ENCODE measurements around the gene UBE2L6.

UBE2L6 gene

GRCh38 chr11:57530596-57531507 is 36.6 kb downstream of the UBE2L6 start, which contains the start of gene TIMM10:
TSS of gene TIMM10 (minus strand) at chr11:57530754. CDS start at chr11:57530189, 565 bp downstream.
- peak; percentile 84 to 92 (median 91) for DNase-seq (ENCODE audit: low read depth in 2 of 3, low spot score in 1 of 3)

- DNase-seq (ENCODE audit: low read depth in 2 of 3, low spot score in 1 of 3), result no peak
Observed at GRCh38 chr11:57530215-57530595, 37.3 kb downstream of the UBE2L6 start.

DNA sequence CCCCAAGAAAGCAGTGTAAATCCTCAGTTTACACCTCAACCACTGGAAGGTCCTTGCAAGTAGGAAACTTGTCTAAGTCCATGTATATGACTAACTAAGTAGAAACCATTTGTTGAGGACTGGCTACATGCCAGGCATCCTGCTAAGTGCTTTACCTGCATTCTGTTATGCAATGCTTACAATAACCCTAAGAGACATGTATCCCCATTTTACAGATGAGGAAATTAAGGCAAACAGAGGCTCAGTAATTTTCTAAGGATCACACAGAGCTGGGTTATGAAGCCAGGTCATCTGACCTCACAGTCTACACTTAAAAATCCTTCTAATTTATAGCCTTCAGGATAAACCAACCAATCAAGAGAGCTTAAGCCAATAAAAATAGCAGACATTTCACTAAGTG is 38.5 kb downstream of the UBE2L6 start:
- DNase-seq (ENCODE audit: low read depth in 2 of 3, low spot score in 1 of 3), result no peak

DNA sequence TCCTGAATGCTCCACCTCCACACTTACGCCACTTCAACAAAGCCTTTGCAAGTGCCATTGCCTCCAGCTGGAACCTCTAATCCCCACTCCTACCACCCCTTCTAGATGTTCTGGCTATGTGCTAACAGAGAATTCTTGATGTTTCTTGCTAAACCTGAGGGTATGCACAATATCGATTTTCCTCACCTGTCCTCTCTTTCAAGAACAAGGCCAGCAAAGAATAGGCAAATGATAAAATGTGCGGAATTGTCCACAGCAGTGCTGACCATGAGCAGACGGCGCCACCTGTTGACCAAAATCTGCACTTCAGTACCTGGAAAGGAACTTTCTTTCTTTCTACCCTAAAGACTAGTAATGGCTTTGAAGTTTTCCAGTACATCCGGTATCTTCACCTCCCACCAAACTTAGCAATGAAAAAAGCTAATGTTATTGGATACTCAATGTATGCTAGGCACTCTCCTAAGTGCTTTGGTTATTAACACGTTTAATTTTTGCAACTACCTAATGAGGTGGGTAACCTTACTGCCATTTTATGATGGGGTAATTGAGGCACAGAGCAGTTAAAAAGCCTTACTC is 40.3 kb downstream of the UBE2L6 start:
- DNase-seq (ENCODE audit: low read depth in 2 of 3, low spot score in 1 of 3), result peak; percentile 38 to 82 (median 62)

GRCh38 chr11:57523419-57523818 is 44.1 kb downstream of the UBE2L6 start:
- no peak for DNase-seq (ENCODE audit: low read depth in 2 of 3, low spot score in 1 of 3)

DNA sequence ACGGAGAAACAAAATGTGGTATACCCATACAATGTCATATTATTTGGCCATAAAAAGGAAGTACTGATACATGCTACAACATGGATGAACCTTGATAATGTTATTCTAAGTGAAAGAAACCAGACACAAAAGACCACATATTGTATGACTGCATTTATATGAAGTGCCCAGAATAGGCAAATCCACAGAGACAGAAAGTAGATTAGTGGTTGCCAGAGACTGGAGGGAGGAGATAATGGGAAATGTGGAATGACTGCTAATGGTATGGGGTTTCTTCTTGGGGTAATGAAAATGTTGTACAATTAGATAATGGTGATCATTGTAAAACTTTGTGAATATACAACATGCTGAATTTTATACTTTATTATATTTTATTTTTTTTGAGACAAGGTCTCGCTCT is 46.4 kb downstream of the UBE2L6 start:
- DNase-seq (ENCODE audit: low read depth in 2 of 3, low spot score in 1 of 3), result no peak

- DNase-seq (ENCODE audit: low read depth in 2 of 3, low spot score in 1 of 3), result no peak
Observed at GRCh38 chr11:57516061-57516443, 51.4 kb downstream of the UBE2L6 start.

- peak; percentile 4 to 35 (median 15) for DNase-seq (ENCODE audit: low read depth in 2 of 3, low spot score in 1 of 3)
Observed at GRCh38 chr11:57515332-57516060, 52.0 kb downstream of the UBE2L6 start, which contains the start of gene SLC43A1. TSS of gene SLC43A1 (minus strand) at chr11:57515702. CDS start at chr11:57514111, 1,591 bp downstream.

DNA sequence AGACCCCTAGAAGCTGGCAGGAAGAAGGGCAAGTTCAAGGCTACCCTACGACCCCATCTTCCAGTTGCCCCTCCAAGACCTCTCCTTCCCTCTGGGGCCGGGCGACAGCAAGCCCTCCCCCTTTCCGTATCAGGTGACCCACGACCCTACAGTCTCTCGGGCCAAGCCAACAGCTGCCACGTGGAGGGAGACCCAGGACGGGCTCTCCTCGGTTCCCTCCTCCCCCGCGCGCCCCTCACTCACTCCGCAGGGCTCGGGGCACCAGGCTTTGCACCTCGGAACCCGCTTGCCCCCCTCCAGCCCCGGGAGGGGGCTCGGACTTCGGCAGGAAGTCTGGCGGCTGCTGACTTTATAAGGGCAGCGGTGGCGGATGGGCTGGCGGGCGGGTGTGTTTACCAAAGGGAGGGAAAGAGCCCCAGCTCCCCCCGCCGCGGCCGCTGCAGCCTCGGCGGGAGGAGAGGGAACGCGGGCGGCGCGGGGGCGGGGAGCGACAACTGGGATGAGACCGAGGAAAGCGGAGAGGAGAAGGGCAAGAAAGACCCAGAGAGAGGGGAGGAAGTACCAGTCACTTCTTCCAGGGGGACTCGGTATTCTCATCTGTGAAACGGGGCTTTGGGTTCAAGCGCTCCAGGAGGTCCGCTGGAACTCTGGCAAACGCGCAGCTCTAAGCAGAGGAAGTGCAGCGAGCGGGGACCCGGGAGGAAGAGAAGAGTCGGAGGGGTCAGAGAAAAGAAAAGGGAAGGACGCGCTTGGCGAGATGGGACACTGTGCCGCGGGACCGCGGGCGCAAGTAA is 52.7 kb downstream of the UBE2L6 start:
- peak in 2 of 3 donors; percentile 24 to 49 for DNase-seq (ENCODE audit: low read depth in 2 of 3, low spot score in 1 of 3)

DNA sequence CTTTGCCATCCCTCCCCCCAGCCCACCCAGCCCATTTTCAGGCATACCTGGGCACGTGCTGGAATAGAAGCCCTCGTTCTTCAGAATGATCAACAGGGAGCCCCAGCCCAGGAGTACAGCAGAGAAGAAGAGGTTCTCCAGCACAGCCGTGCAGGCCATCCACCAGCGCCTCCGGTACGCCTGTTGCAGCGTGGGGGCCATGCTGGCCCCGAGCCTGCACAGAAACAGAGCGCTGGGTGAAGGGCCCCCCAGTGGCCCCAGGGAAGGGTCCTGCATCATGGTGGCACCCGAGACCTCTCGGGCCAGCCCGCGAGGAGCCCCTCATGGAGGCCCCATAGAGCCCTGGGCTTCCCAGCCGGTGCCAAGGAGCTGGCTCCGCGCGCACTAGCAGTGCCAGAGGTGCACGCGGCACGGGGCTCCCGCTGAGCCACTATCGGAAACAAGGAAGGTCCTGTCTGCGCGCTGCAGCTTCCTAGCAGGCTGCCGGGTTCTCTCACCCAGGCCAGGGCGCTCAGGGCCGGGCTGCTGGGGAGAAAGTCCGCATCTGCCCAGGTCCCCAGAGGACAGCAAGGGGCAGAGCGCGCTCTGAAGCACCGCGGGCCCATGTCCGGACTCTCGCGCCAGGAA is 53.4 kb downstream of the UBE2L6 start:
- DNase-seq (ENCODE audit: low read depth in 2 of 3, low spot score in 1 of 3), result peak in 1 of 3 donors; percentile 25

DNA sequence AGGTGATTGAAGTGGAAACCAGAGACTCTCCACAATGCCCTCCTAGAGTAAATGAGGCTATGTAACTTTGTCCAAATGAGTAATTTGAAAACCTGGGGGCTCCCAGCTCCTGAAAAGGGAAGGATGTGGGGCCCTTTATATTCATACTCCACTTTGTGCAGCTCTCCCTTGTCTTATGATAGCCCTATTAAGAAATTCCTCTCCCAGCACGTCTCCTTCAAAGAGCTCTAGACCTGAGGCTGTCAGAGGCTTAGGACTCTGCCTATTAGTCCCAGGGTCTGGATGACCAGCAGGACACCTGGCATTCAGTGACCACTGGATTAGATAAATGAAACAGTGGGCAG is 54.0 kb downstream of the UBE2L6 start:
- no peak for DNase-seq (ENCODE audit: low read depth in 2 of 3, low spot score in 1 of 3)

- no peak for DNase-seq (ENCODE audit: low read depth in 2 of 3, low spot score in 1 of 3)
Observed at GRCh38 chr11:57512646-57513451, 54.6 kb downstream of the UBE2L6 start.

GRCh38 chr11:57511741-57512430 is 55.6 kb downstream of the UBE2L6 start:
- DNase-seq (ENCODE audit: low read depth in 2 of 3, low spot score in 1 of 3), result no peak

- DNase-seq (ENCODE audit: low read depth in 2 of 3, low spot score in 1 of 3), result no peak
Observed at GRCh38 chr11:57508341-57509170, 58.9 kb downstream of the UBE2L6 start.

DNA sequence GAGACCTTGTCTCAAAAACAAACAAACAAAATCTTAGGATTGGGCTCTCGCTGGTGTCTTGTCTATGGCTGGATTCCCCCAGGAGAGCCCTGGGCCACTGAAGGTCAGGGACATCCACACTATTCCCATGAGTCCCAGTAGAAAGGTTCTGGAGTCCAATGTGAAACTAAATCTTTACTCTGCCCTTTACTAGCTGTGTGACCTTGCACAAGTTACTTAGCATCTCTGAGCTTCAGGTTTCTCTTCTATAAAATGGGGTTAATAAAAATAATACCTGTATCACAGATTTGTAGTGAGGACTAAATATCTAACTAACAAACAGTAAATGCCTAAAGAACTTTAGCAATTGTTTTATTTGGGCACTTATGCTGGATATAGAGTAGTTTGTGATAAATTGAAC is 61.0 kb downstream of the UBE2L6 start:
- DNase-seq (ENCODE audit: low read depth in 2 of 3, low spot score in 1 of 3), result no peak

- no peak for DNase-seq (ENCODE audit: low read depth in 2 of 3, low spot score in 1 of 3)
Observed at GRCh38 chr11:57504511-57504910, 63.0 kb downstream of the UBE2L6 start.

GRCh38 chr11:57502870-57503269 is 64.6 kb downstream of the UBE2L6 start:
- no peak for DNase-seq (ENCODE audit: low read depth in 2 of 3, low spot score in 1 of 3)

GRCh38 chr11:57502376-57502775 is 65.1 kb downstream of the UBE2L6 start:
- no peak for DNase-seq (ENCODE audit: low read depth in 2 of 3, low spot score in 1 of 3)
